Endothelial cell of umbilical vein (primary cell): Measurements from ENCODE around the gene DGKB. TPM values are rescaled to one million over a fixed set of nuclear protein-coding genes. Genes with fewer than 3 reads are reported as not detected.

Experiments used
- BruUV-seq: library from RNA; stranded (reverse); fragments of 400-500 nt; replicated peaks from 2 replicates; lab custom pipeline; 2021; lab: Mats Ljungman, UMichigan
- CTCF ChIA-PET: fragments of 300-600, 350-600 bp; sonication (Branson Sonifier 250); formaldehyde crosslinking; loops from one replicate; lab custom pipeline; 2021; ENCODE audit warnings: antibody characterized with exemption, inconsistent platforms; lab: Charles Lee
- POLR2A ChIA-PET: fragments of 300-600, 350-600 bp; sonication (Branson Sonifier 250); formaldehyde crosslinking; loops from one replicate; lab custom pipeline; 2021; ENCODE audit warnings: antibody characterized with exemption, inconsistent platforms; lab: Charles Lee
- DNase-seq: peaks from one replicate; pipeline ENCODE4 v3.0.0-alpha.2; 2011; ENCODE audit warnings: low read depth, low spot score
- FAIRE-seq: peaks from 2 replicates; lab custom pipeline; 2011; peaks lifted over from hg19 to GRCh38; lab: Jason Lieb, UNC
- H2AFZ ChIP-seq: 2 replicates; pipeline ENCODE4 v1.6.0; 2012; ENCODE audit warnings: low read depth, low read length, control low read depth, inconsistent platforms
- H3K27ac ChIP-seq: 2 replicates; pipeline ENCODE4 v1.5.1; 2011; ENCODE audit warnings: low read depth, mild to moderate bottlenecking, control low read depth, low read length, moderate library complexity; ENCODE audit not compliant: insufficient read depth
- H3K27me3 ChIP-seq, 2 experiments: 2 replicates each; pipeline versions ENCODE4 v1.6.0 to v1.6.1; 2011; ENCODE audit warnings: low read length in 2 of 2, mixed read lengths in 1 of 2; ENCODE audit not compliant: control insufficient read depth in 2 of 2, insufficient read depth in 2 of 2
- H3K36me3 ChIP-seq, 2 experiments: 2 replicates in 1 of 2; 3 replicates in 1 of 2; pipeline ENCODE4 v1.5.1; 2011; ENCODE audit warnings: low read length in 2 of 2, mild to moderate bottlenecking in 1 of 2, moderate library complexity in 1 of 2; ENCODE audit not compliant: control insufficient read depth in 2 of 2, insufficient read depth in 2 of 2; ENCODE audit errors: extremely low read depth in 1 of 2
- H3K4me1 ChIP-seq: 3 replicates; pipeline ENCODE4 v1.5.1; 2011; ENCODE audit warnings: mild to moderate bottlenecking, low read length; ENCODE audit not compliant: control insufficient read depth, insufficient read depth; ENCODE audit errors: extremely low read depth
- H3K4me2 ChIP-seq: 2 replicates; pipeline ENCODE4 v1.6.1; 2011; ENCODE audit warnings: low read length, control low read depth, mixed read lengths; ENCODE audit not compliant: insufficient read depth
- H3K4me3 ChIP-seq, 3 experiments: fragments of 200-600 bp in 1 of 3; sonication (generic), shearing (Covaris generic) in 1 of 3; replicated peaks in 1 of 3; 2 replicates each; pipeline ENCODE4 v1.5.1; 2011 to 2016; ENCODE audit warnings: control low read depth in 3 of 3, low read length in 3 of 3, mild to moderate bottlenecking in 2 of 3, inconsistent platforms in 1 of 3, low read depth in 1 of 3, moderate library complexity in 1 of 3; ENCODE audit not compliant: insufficient read depth in 1 of 3
- H3K79me2 ChIP-seq: 2 replicates; pipeline ENCODE4 v1.6.0; 2012; ENCODE audit warnings: low read length, inconsistent platforms; ENCODE audit not compliant: control insufficient read depth, insufficient read depth
- H3K9ac ChIP-seq: replicated peaks from 2 replicates; pipeline ENCODE3; 2011; ENCODE audit warnings: low read length, control low read depth; ENCODE audit not compliant: insufficient read depth; ENCODE audit errors: extremely low read depth
- H3K9me1 ChIP-seq: replicated peaks from 3 replicates; pipeline ENCODE4 v1.6.0; 2011; ENCODE audit warnings: mild to moderate bottlenecking, low read length; ENCODE audit not compliant: control insufficient read depth, insufficient read depth; ENCODE audit errors: extremely low read depth
- H3K9me3 ChIP-seq: replicated peaks from 2 replicates; pipeline ENCODE4 v1.5.1; 2012; ENCODE audit warnings: low read length, inconsistent platforms; ENCODE audit not compliant: control insufficient read depth, insufficient read depth
- H4K20me1 ChIP-seq: replicated peaks from 2 replicates; pipeline ENCODE3; 2011; ENCODE audit warnings: mild to moderate bottlenecking, low read length; ENCODE audit not compliant: control insufficient read depth, insufficient read depth; ENCODE audit errors: extremely low read depth
- CTCF ChIP-seq, 2 donors: IDR thresholded peaks; 1 replicate in 1 of 2; 2 replicates in 1 of 2; pipeline ENCODE4 v1.5.1; 2011; ENCODE audit warnings: low read length in 2 of 2, mild to moderate bottlenecking in 2 of 2, moderate library complexity in 2 of 2, control low read depth in 1 of 2, inconsistent platforms in 1 of 2, low read depth in 1 of 2; ENCODE audit not compliant: insufficient read depth in 1 of 2; ENCODE audit errors: extremely low read depth in 1 of 2
- EZH2 ChIP-seq: IDR thresholded peaks from 2 replicates; pipeline ENCODE4 v1.6.1; 2012; ENCODE audit warnings: borderline replicate concordance, low read depth, mild to moderate bottlenecking, moderate library complexity, low read length, inconsistent platforms; ENCODE audit not compliant: severe bottlenecking
- FOS ChIP-seq: IDR thresholded peaks from 2 replicates; pipeline ENCODE4 v1.6.1; 2011; ENCODE audit warnings: mild to moderate bottlenecking, low read length, moderate library complexity, borderline replicate concordance; ENCODE audit not compliant: insufficient read depth
- GATA2 ChIP-seq: IDR thresholded peaks from 2 replicates; pipeline ENCODE4 v1.7.0; 2011; ENCODE audit warnings: low read depth, mild to moderate bottlenecking, moderate library complexity, mixed read lengths, low read length; ENCODE audit not compliant: insufficient read length, insufficient read depth
- JUN ChIP-seq: IDR thresholded peaks from 2 replicates; pipeline ENCODE4 v1.6.1; 2011; ENCODE audit warnings: borderline replicate concordance, low read depth; ENCODE audit not compliant: insufficient read length, insufficient read depth
- MAX ChIP-seq: IDR thresholded peaks from 2 replicates; pipeline ENCODE4 v1.6.1; 2011; ENCODE audit not compliant: insufficient read depth, insufficient read length
- MYC ChIP-seq: IDR thresholded peaks from one replicate; pipeline ENCODE4 v1.6.1; 2011; ENCODE audit warnings: mild to moderate bottlenecking, low read depth, low read length
- POLR2A ChIP-seq: IDR thresholded peaks from 2 replicates; pipeline ENCODE4 v1.6.1; 2012; ENCODE audit warnings: low read depth, mild to moderate bottlenecking, control low read depth, low read length
- POLR2AphosphoS5 ChIP-seq: IDR thresholded peaks from 2 replicates; pipeline ENCODE4 v1.6.1; 2012; ENCODE audit warnings: low read depth, mild to moderate bottlenecking, control low read depth, low read length, moderate library complexity; ENCODE audit not compliant: insufficient read depth
- dilution Hi-C: fragments of 300-500 bp; cut with MboI; formaldehyde crosslinking; loops from one replicate; pipeline ENCODE4 v1.15.0; 2019; ENCODE audit warnings: low sequenced_read_pairs; ENCODE audit not compliant: extremely low pct_ligation_motif_present
- intact Hi-C: fragments of 100-400 bp; cut with micrococcal nuclease; formaldehyde crosslinking; loops from one replicate; pipeline ENCODE4 v1.10.0; 2022
- polyA plus RNA-seq, 4 experiments: library from polyadenylated mRNA; depleted of rRNA in 3 of 4; stranded (reverse) in 3 of 4; unstranded in 1 of 4; fragments of >200 nt; gene quantifications; 2 replicates each; pipeline versions ENCODE4 v1.2.1 to v1.2.3, GENCODE V29; 2011 to 2012; ENCODE audit warnings: missing spikeins in 1 of 4
- total RNA-seq: library from RNA; stranded (reverse); gene quantifications from 2 replicates; pipeline ENCODE4 v1.2.3, GENCODE V29; 2021

The DGKB gene
- total and polyA plus RNA-seq, 2 donors (not counting 3 experiments of a cell fraction or from before 2014, with no cell fraction given) = not detected

GRCh38 chr7:14303536-14303935 lies 599.0 kb downstream of the DGKB start:
- H2AFZ ChIP-seq = no peak overlapping the region
- no peak for FAIRE-seq
- H4K20me1 ChIP-seq = no peaks in the 10 kb centered on the region
- no peaks in the 10 kb centered on the region for H3K9me3 ChIP-seq
- dilution Hi-C loops = no loop called here
- intact Hi-C loops = no loop called here
- TF ChIP-seq POLR2A (no peak), POLR2AphosphoS5 (no peak), MYC (no peak), GATA2 (no peak), JUN (no peak), FOS (no peak), CTCF (IDR thresholded peaks at IDR 0.05; ENCODE audit: extremely low read depth in 1 of 2, insufficient read depth in 1 of 2, low read depth in 1 of 2, low read length in 2 of 2) (no peak), EZH2 (no peak), MAX (no peak)
- no peak overlapping the region for H3K4me3 ChIP-seq
- POLR2A ChIA-PET = no interaction called here
- H3K79me2 ChIP-seq = no peaks in the 10 kb centered on the region
- H3K27me3 ChIP-seq = no peaks in the 10 kb centered on the region
- no peaks in the 10 kb centered on the region for H3K9me1 ChIP-seq
- no peak for DNase-seq
- CTCF ChIA-PET = no interaction called here
- no peaks in the 10 kb centered on the region for H3K4me1 ChIP-seq
- no peak overlapping the region for H3K4me2 ChIP-seq
- H3K27ac ChIP-seq = no peak overlapping the region
- no peaks in the 10 kb centered on the region for H3K36me3 ChIP-seq
- no TSS peak for BruUV-seq
- no peak overlapping the region for H3K9ac ChIP-seq
